Endothelial cell of umbilical vein (primary cell): ENCODE results near the gene NELFB. TPM values are rescaled to one million over a fixed set of nuclear protein-coding genes. Genes with fewer than 3 reads are reported as not detected.

Source experiments
- BruUV-seq: library from RNA; stranded (reverse); fragments of 400-500 nt; replicated peaks from 2 replicates; lab custom pipeline; 2021; lab: Mats Ljungman, UMichigan
- CTCF ChIA-PET: fragments of 300-600, 350-600 bp; sonication (Branson Sonifier 250); formaldehyde crosslinking; loops from one replicate; lab custom pipeline; 2021; ENCODE audit warnings: antibody characterized with exemption, inconsistent platforms; lab: Charles Lee
- POLR2A ChIA-PET: fragments of 300-600, 350-600 bp; sonication (Branson Sonifier 250); formaldehyde crosslinking; loops from one replicate; lab custom pipeline; 2021; ENCODE audit warnings: antibody characterized with exemption, inconsistent platforms; lab: Charles Lee
- DNase-seq: peaks from one replicate; pipeline ENCODE4 v3.0.0-alpha.2; 2011; ENCODE audit warnings: low read depth, low spot score
- FAIRE-seq: peaks from 2 replicates; lab custom pipeline; 2011; peaks lifted over from hg19 to GRCh38; lab: Jason Lieb, UNC
- H2AFZ ChIP-seq: 2 replicates; pipeline ENCODE4 v1.6.0; 2012; ENCODE audit warnings: low read depth, low read length, control low read depth, inconsistent platforms
- H3K27ac ChIP-seq: 2 replicates; pipeline ENCODE4 v1.5.1; 2011; ENCODE audit warnings: low read depth, mild to moderate bottlenecking, control low read depth, low read length, moderate library complexity; ENCODE audit not compliant: insufficient read depth
- H3K27me3 ChIP-seq, 2 experiments: 2 replicates each; pipeline versions ENCODE4 v1.6.0 to v1.6.1; 2011; ENCODE audit warnings: low read length in 2 of 2, mixed read lengths in 1 of 2; ENCODE audit not compliant: control insufficient read depth in 2 of 2, insufficient read depth in 2 of 2
- H3K36me3 ChIP-seq, 2 experiments: 2 replicates in 1 of 2; 3 replicates in 1 of 2; pipeline ENCODE4 v1.5.1; 2011; ENCODE audit warnings: low read length in 2 of 2, mild to moderate bottlenecking in 1 of 2, moderate library complexity in 1 of 2; ENCODE audit not compliant: control insufficient read depth in 2 of 2, insufficient read depth in 2 of 2; ENCODE audit errors: extremely low read depth in 1 of 2
- H3K4me1 ChIP-seq: 3 replicates; pipeline ENCODE4 v1.5.1; 2011; ENCODE audit warnings: mild to moderate bottlenecking, low read length; ENCODE audit not compliant: control insufficient read depth, insufficient read depth; ENCODE audit errors: extremely low read depth
- H3K4me2 ChIP-seq: 2 replicates; pipeline ENCODE4 v1.6.1; 2011; ENCODE audit warnings: low read length, control low read depth, mixed read lengths; ENCODE audit not compliant: insufficient read depth
- H3K4me3 ChIP-seq, 3 experiments: fragments of 200-600 bp in 1 of 3; sonication (generic), shearing (Covaris generic) in 1 of 3; replicated peaks in 1 of 3; 2 replicates each; pipeline ENCODE4 v1.5.1; 2011 to 2016; ENCODE audit warnings: control low read depth in 3 of 3, low read length in 3 of 3, mild to moderate bottlenecking in 2 of 3, inconsistent platforms in 1 of 3, low read depth in 1 of 3, moderate library complexity in 1 of 3; ENCODE audit not compliant: insufficient read depth in 1 of 3
- H3K79me2 ChIP-seq: 2 replicates; pipeline ENCODE4 v1.6.0; 2012; ENCODE audit warnings: low read length, inconsistent platforms; ENCODE audit not compliant: control insufficient read depth, insufficient read depth
- H3K9ac ChIP-seq: replicated peaks from 2 replicates; pipeline ENCODE3; 2011; ENCODE audit warnings: low read length, control low read depth; ENCODE audit not compliant: insufficient read depth; ENCODE audit errors: extremely low read depth
- H3K9me1 ChIP-seq: replicated peaks from 3 replicates; pipeline ENCODE4 v1.6.0; 2011; ENCODE audit warnings: mild to moderate bottlenecking, low read length; ENCODE audit not compliant: control insufficient read depth, insufficient read depth; ENCODE audit errors: extremely low read depth
- H3K9me3 ChIP-seq: replicated peaks from 2 replicates; pipeline ENCODE4 v1.5.1; 2012; ENCODE audit warnings: low read length, inconsistent platforms; ENCODE audit not compliant: control insufficient read depth, insufficient read depth
- H4K20me1 ChIP-seq: replicated peaks from 2 replicates; pipeline ENCODE3; 2011; ENCODE audit warnings: mild to moderate bottlenecking, low read length; ENCODE audit not compliant: control insufficient read depth, insufficient read depth; ENCODE audit errors: extremely low read depth
- EZH2 ChIP-seq: IDR thresholded peaks from 2 replicates; pipeline ENCODE4 v1.6.1; 2012; ENCODE audit warnings: borderline replicate concordance, low read depth, mild to moderate bottlenecking, moderate library complexity, low read length, inconsistent platforms; ENCODE audit not compliant: severe bottlenecking
- FOS ChIP-seq: IDR thresholded peaks from 2 replicates; pipeline ENCODE4 v1.6.1; 2011; ENCODE audit warnings: mild to moderate bottlenecking, low read length, moderate library complexity, borderline replicate concordance; ENCODE audit not compliant: insufficient read depth
- GATA2 ChIP-seq: IDR thresholded peaks from 2 replicates; pipeline ENCODE4 v1.7.0; 2011; ENCODE audit warnings: low read depth, mild to moderate bottlenecking, moderate library complexity, mixed read lengths, low read length; ENCODE audit not compliant: insufficient read length, insufficient read depth
- JUN ChIP-seq: IDR thresholded peaks from 2 replicates; pipeline ENCODE4 v1.6.1; 2011; ENCODE audit warnings: borderline replicate concordance, low read depth; ENCODE audit not compliant: insufficient read length, insufficient read depth
- MYC ChIP-seq: IDR thresholded peaks from one replicate; pipeline ENCODE4 v1.6.1; 2011; ENCODE audit warnings: mild to moderate bottlenecking, low read depth, low read length
- POLR2A ChIP-seq: IDR thresholded peaks from 2 replicates; pipeline ENCODE4 v1.6.1; 2012; ENCODE audit warnings: low read depth, mild to moderate bottlenecking, control low read depth, low read length
- POLR2AphosphoS5 ChIP-seq: IDR thresholded peaks from 2 replicates; pipeline ENCODE4 v1.6.1; 2012; ENCODE audit warnings: low read depth, mild to moderate bottlenecking, control low read depth, low read length, moderate library complexity; ENCODE audit not compliant: insufficient read depth
- dilution Hi-C: fragments of 300-500 bp; cut with MboI; formaldehyde crosslinking; loops from one replicate; pipeline ENCODE4 v1.15.0; 2019; ENCODE audit warnings: low sequenced_read_pairs; ENCODE audit not compliant: extremely low pct_ligation_motif_present
- intact Hi-C: fragments of 100-400 bp; cut with micrococcal nuclease; formaldehyde crosslinking; loops from one replicate; pipeline ENCODE4 v1.10.0; 2022
- polyA plus RNA-seq, 4 experiments: library from polyadenylated mRNA; depleted of rRNA in 3 of 4; stranded (reverse) in 3 of 4; unstranded in 1 of 4; fragments of >200 nt; gene quantifications; 2 replicates each; pipeline versions ENCODE4 v1.2.1 to v1.2.3, GENCODE V29; 2011 to 2012; ENCODE audit warnings: missing spikeins in 1 of 4
- total RNA-seq: library from RNA; stranded (reverse); gene quantifications from 2 replicates; pipeline ENCODE4 v1.2.3, GENCODE V29; 2021
- TF ChIP-seq, protein P1 (sequence below), 2 donors: IDR thresholded peaks; 1 replicate in 1 of 2; 2 replicates in 1 of 2; pipeline ENCODE4 v1.5.1; 2011; ENCODE audit warnings: low read length in 2 of 2, mild to moderate bottlenecking in 2 of 2, moderate library complexity in 2 of 2, control low read depth in 1 of 2, inconsistent platforms in 1 of 2, low read depth in 1 of 2; ENCODE audit not compliant: insufficient read depth in 1 of 2; ENCODE audit errors: extremely low read depth in 1 of 2
- TF ChIP-seq, protein P2 (sequence below): IDR thresholded peaks from 2 replicates; pipeline ENCODE4 v1.6.1; 2011; ENCODE audit not compliant: insufficient read depth, insufficient read length

The NELFB gene
- total and polyA plus RNA-seq, 2 donors (not counting 3 experiments of a cell fraction or from before 2014, with no cell fraction given) = 62.3 to 76.1 TPM

DNA sequence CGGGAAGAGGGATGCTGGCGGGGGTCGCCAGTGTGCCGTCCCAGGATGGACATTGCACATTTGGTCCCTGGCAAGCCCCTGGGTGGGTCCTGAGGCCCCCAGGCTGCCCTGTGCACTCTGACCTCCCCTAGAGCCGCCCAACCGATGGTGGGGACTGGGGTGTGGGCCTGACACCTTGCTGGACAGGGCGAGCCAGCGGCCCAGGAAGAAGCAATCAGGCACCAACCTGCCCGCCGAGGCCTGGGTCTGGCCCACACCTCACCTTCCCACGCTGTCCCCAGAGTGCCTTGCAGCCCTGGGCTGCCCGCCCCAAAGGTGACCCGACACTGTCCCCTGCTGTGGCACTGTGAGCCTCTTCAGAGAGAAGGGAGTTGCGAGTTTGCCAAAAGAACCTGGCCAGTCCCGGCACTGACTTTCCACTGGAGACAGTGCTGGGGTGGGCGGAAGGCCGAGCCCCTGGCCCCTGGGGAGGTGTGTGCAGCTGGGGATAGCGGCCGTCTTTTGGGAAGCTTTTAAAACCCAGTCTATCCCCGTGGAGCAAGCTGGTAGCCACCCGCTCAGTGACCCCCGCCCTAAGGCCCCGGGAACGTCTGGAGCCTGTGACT lies 58.9 kb downstream of the NELFB start:
- ChIA-PET CTCF (interaction anchor here (1.9 kb wide), 1 partner anchor 12 kb away, joined by 14 read pairs; the partner anchor contains the start of gene NRARP), POLR2A (no interaction called here)
- Histone ChIP-seq H3K36me3 (no peaks in the 10 kb centered on the region), H3K9me3 (no peaks in the 10 kb centered on the region), H3K4me1 (peaks cover 9% of the 10 kb centered on the region), H3K27ac (no peak overlapping the region), H3K9ac (no peak overlapping the region), H3K9me1 (no peaks in the 10 kb centered on the region), H3K4me3 (no peak overlapping the region), H4K20me1 (no peaks in the 10 kb centered on the region), H2AFZ (no peak overlapping the region), H3K79me2 (no peaks in the 10 kb centered on the region), H3K27me3 (no peaks in the 10 kb centered on the region), H3K4me2 (no peak overlapping the region)
- TF ChIP-seq POLR2A (no peak), POLR2AphosphoS5 (no peak), GATA2 (no peak), JUN (no peak), MYC (no peak), FOS (no peak), EZH2 (no peak)
- TF ChIP-seq, protein P1, sequence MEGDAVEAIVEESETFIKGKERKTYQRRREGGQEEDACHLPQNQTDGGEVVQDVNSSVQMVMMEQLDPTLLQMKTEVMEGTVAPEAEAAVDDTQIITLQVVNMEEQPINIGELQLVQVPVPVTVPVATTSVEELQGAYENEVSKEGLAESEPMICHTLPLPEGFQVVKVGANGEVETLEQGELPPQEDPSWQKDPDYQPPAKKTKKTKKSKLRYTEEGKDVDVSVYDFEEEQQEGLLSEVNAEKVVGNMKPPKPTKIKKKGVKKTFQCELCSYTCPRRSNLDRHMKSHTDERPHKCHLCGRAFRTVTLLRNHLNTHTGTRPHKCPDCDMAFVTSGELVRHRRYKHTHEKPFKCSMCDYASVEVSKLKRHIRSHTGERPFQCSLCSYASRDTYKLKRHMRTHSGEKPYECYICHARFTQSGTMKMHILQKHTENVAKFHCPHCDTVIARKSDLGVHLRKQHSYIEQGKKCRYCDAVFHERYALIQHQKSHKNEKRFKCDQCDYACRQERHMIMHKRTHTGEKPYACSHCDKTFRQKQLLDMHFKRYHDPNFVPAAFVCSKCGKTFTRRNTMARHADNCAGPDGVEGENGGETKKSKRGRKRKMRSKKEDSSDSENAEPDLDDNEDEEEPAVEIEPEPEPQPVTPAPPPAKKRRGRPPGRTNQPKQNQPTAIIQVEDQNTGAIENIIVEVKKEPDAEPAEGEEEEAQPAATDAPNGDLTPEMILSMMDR (IDR thresholded peaks at IDR 0.05; ENCODE audit: extremely low read depth in 1 of 2, insufficient read depth in 1 of 2, low read depth in 1 of 2, low read length in 2 of 2) = no peak
- TF ChIP-seq, protein P2, sequence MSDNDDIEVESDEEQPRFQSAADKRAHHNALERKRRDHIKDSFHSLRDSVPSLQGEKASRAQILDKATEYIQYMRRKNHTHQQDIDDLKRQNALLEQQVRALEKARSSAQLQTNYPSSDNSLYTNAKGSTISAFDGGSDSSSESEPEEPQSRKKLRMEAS = no peak
- FAIRE-seq (no peak), DNase-seq (no peak)
- BruUV-seq = no TSS peak
- intact Hi-C loops = no loop called here
- dilution Hi-C loops = no loop called here
